Transverse colon (tissue), 4 donors: ENCODE results near the gene HTRA1. TPM values are rescaled to one million over a fixed set of nuclear protein-coding genes. Genes with fewer than 3 reads are reported as not detected.

ENCODE experiments used
- DNase-seq: peaks from one replicate; pipeline ENCODE4 v3.0.0-alpha.2; 2019
- H3K27ac ChIP-seq, 4 donors: fragments of 200-600 bp; sonication (generic); 2 replicates each; pipeline ENCODE4 v1.5.1; 2016 to 2018; ENCODE audit warnings: inconsistent platforms in 4 of 4
- H3K27me3 ChIP-seq: fragments of 200-600 bp; sonication (generic); 2 replicates; pipeline ENCODE4 v1.5.1; 2017; ENCODE audit warnings: inconsistent platforms
- H3K36me3 ChIP-seq, 4 donors: fragments of 200-600 bp; sonication (generic); 2 replicates each; pipeline ENCODE4 v1.5.1; 2017 to 2019; ENCODE audit warnings: inconsistent platforms in 4 of 4
- H3K4me1 ChIP-seq, 4 donors: fragments of 200-600 bp; sonication (generic); 2 replicates each; pipeline ENCODE4 v1.5.1; 2017 to 2020; ENCODE audit warnings: inconsistent platforms in 4 of 4
- H3K4me3 ChIP-seq, 4 donors: fragments of 200-600 bp; sonication (generic); 1 replicate in 1 of 4; 2 replicates in 3 of 4; pipeline versions ENCODE4 v1.5.1 to v1.6.1; 2017 to 2019; ENCODE audit warnings: inconsistent platforms in 4 of 4
- H3K9me3 ChIP-seq, 2 donors: fragments of 200-600 bp; sonication (generic); 2 replicates each; pipeline ENCODE4 v1.5.1; 2017 to 2019; ENCODE audit warnings: inconsistent platforms in 2 of 2
- CTCF ChIP-seq, 5 experiments: fragments of 200-600 bp in 3 of 5; fragments of 450-650 bp in 2 of 5; sonication (generic) in 3 of 5; IDR thresholded peaks; 1 replicate in 2 of 5; 2 replicates in 3 of 5; pipeline ENCODE4 v1.5.1; 2016 to 2017; ENCODE audit warnings: antibody characterized with exemption in 5 of 5, inconsistent platforms in 3 of 5, mild to moderate bottlenecking in 2 of 5, moderate library complexity in 1 of 5
- EP300 ChIP-seq: sonication (generic); formaldehyde crosslinking; IDR thresholded peaks from one replicate; pipeline ENCODE4 v1.6.1; 2017; ENCODE audit warnings: antibody characterized with exemption, low read depth
- POLR2A ChIP-seq: fragments of 450-650 bp; IDR thresholded peaks from one replicate; pipeline ENCODE4 v1.6.1; 2016; ENCODE audit warnings: antibody characterized with exemption, mild to moderate bottlenecking, moderate library complexity
- POLR2AphosphoS5 ChIP-seq, 3 donors: sonication (generic); formaldehyde crosslinking; IDR thresholded peaks; one replicate each; pipeline ENCODE4 v1.6.1; 2016; ENCODE audit warnings: antibody characterized with exemption in 3 of 3
- WGBS, 2 donors: methylation state at CpG; one replicate each; pipeline ENCODE4 v1.1.5; 2018; ENCODE audit warnings: low coverage in 1 of 2; 5-methylcytosine and 5-hydroxymethylcytosine counted together
- in situ Hi-C, 4 donors: fragments of 200-750 bp; cut with MboI; loops; one replicate each; pipeline versions ENCODE4 v1.15.0 to v1.15.1; 2017; ENCODE audit warnings: low sequenced_read_pairs in 3 of 4, low pct_ligation_motif_present in 1 of 4, low pct_unique_long_range_greater_than_20kb in 1 of 4
- intact Hi-C: fragments of 100-400 bp; cut with DNase I; formaldehyde crosslinking; loops from one replicate; pipeline ENCODE4 v1.15.1; 2023; ENCODE audit warnings: low total_unique reads
- total RNA-seq, 4 donors: library from RNA; depleted of rRNA; stranded (reverse); fragments of >200 nt; gene quantifications; one replicate each; pipeline ENCODE4 v1.1.0, GENCODE V29; 2016

HTRA1 gene
- total RNA-seq, 4 donors from 2014 or later: 7.9 to 103 (median 31.2) TPM

GRCh38 chr10:122537545-122537944 is 76.2 kb downstream of the HTRA1 start:
- no peaks in the 10 kb centered on the region for H3K36me3 ChIP-seq
- no peak overlapping the region for H3K4me3 ChIP-seq
- no peak for TF ChIP-seq POLR2A
- TF ChIP-seq EP300: no peak
- no peak for TF ChIP-seq CTCF (IDR thresholded peaks at IDR 0.05)
- in situ Hi-C loops (no loop called here), intact Hi-C loops (no loop called here)
- no peaks in the 10 kb centered on the region for H3K27me3 ChIP-seq
- no peak for DNase-seq
- 86 to 100% methylated on average over 1 to 2 of the region's 2 CpGs for WGBS, 2 donors
- H3K4me1 ChIP-seq: peaks cover 5 to 28% (median 14%) of the 10 kb centered on the region in 4 donors
- H3K27ac ChIP-seq: no peak overlapping the region
- no peaks in the 10 kb centered on the region for H3K9me3 ChIP-seq

DNA sequence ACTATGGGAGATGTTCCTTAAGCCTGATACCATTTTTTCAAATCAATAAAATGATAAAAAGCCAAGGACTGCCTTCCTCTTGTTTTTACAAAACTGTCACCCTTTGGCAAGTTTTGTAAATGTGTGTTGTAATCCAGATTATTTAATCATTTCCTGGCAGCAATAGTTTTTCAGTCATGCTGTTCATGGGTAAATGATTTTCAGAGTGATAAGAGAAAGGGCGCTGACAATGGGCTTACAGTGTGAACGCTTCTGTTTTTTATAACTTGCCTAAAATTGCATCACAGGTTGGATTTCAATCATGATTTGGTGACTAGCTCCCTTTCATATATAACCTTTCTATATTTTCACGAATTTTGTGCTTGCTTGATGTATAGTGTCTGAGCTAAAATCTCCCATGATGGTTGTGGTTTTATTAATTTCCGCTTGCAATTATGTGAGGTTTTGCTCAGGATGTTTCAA is 80.2 kb downstream of the HTRA1 start:
- Histone ChIP-seq H3K4me1 (peaks cover 11 to 46% (median 30%) of the 10 kb centered on the region in 4 donors), H3K27ac (peak overlapping the region; percentile 39 to 70 (median 58)), H3K36me3 (no peaks in the 10 kb centered on the region), H3K4me3 (no peak overlapping the region), H3K9me3 (no peaks in the 10 kb centered on the region), H3K27me3 (no peaks in the 10 kb centered on the region)
- WGBS, 2 donors: 25 to 27% methylated on average over 4 of the region's 4 CpGs
- in situ Hi-C loops: no loop called here
- intact Hi-C loops: no loop called here
- DNase-seq: no peak
- TF ChIP-seq POLR2A (no peak), POLR2AphosphoS5 (IDR thresholded peaks at IDR 0.05) (no peak), CTCF (IDR thresholded peaks at IDR 0.05) (no peak), EP300 (no peak)

DNA sequence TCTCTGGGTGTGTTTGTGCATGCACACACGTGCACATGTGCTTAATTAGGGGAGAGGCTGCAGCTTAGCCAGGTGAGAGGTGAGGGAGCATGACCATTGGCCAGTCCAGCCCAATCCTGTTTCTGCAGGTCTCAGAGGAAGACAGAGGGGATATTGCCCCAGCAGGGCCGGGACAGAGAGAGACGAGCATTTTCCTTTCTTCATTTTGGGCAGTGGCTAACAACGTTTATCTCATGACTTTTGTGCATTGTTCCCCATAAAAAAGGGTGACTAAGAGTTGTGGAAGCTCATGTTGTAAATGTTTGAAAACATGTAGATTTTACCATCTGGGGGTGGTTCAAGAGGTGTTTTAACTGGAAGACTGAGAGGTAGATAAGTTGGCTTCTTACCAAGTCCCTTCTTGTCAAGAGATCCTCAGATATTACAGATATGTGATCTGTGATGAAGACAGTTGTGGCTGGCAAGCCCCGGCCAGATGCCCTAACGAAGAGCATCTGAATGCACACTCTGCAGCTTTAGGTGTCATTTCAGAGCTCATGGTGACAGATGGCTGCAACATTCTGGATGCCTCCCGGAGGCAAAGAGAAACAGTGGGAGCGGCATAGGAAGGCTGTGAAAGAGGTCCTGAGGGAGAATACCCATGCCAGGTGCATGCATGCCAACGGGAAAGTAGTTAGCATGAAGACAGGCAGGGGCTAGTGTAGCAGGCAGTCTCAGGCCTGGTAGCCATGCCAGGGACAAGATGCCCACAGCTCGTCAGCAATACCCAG is 82.5 kb downstream of the HTRA1 start:
- intact Hi-C loops (no loop called here), in situ Hi-C loops (no loop called here)
- Histone ChIP-seq H3K4me3 (no peak overlapping the region), H3K4me1 (peaks cover 11 to 55% (median 32%) of the 10 kb centered on the region in 4 donors), H3K36me3 (no peaks in the 10 kb centered on the region), H3K27ac (peak overlapping the region; percentile 42 to 57 (median 54)), H3K9me3 (no peaks in the 10 kb centered on the region), H3K27me3 (no peaks in the 10 kb centered on the region)
- TF ChIP-seq POLR2AphosphoS5 (IDR thresholded peaks at IDR 0.05) (peak in 1 of 3 donors; percentile 36), CTCF (IDR thresholded peaks at IDR 0.05) (no peak)
- 48 to 64% methylated on average over 6 to 10 of the region's 10 CpGs for WGBS, 2 donors
- DNase-seq: peak; percentile 62

GRCh38 chr10:122544493-122544892 is 83.1 kb downstream of the HTRA1 start:
- 79 to 87% methylated on average over 3 to 8 of the region's 8 CpGs for WGBS, 2 donors
- intact Hi-C loops (no loop called here), in situ Hi-C loops (no loop called here)
- Histone ChIP-seq H3K4me1 (peaks cover 11 to 62% (median 34%) of the 10 kb centered on the region in 4 donors), H3K4me3 (no peak overlapping the region), H3K9me3 (no peaks in the 10 kb centered on the region), H3K27me3 (no peaks in the 10 kb centered on the region), H3K27ac (peak overlapping the region; percentile 42 to 57 (median 54)), H3K36me3 (no peaks in the 10 kb centered on the region)
- TF ChIP-seq POLR2A (no peak), POLR2AphosphoS5 (IDR thresholded peaks at IDR 0.05) (no peak), EP300 (no peak), CTCF (IDR thresholded peaks at IDR 0.05) (no peak)
- no peak for DNase-seq
